ENCODE results near the gene NPBWR2.

DNA sequence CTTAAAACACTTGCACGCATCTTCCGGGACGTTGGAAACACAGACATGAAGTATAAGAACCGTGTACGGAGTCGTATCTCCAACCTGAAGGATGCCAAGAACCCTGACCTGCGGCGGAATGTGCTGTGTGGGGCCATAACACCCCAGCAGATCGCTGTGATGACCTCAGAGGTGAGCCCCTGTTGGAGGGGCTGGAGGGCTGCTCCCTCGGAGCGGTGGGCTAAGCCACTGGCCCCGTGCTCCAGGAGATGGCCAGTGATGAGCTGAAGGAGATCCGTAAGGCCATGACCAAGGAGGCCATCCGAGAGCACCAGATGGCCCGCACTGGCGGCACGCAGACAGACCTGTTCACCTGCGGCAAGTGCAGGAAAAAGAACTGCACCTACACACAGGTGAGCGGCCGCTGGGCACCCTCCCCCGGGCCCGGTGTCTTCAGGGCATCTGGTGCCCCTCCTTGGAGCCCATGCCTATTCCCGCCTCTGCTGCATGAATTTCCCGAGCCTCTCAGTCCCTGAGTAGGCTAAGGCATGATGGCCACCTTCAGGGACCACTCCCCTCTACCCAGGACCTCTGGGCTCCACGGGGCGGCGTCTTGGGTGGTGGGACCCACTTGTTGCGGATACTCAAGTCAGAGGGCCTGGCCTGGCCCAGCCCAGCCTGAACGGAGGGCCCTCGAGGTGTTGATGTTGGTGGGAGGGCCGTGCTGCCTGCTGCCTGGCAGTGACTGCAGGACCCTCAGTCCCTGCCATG is 36.9 kb downstream of the NPBWR2 start:
- TF ChIP-seq POLR2A (IDR thresholded peaks at IDR 0.05): no peak
- TF ChIP-seq, protein P1, sequence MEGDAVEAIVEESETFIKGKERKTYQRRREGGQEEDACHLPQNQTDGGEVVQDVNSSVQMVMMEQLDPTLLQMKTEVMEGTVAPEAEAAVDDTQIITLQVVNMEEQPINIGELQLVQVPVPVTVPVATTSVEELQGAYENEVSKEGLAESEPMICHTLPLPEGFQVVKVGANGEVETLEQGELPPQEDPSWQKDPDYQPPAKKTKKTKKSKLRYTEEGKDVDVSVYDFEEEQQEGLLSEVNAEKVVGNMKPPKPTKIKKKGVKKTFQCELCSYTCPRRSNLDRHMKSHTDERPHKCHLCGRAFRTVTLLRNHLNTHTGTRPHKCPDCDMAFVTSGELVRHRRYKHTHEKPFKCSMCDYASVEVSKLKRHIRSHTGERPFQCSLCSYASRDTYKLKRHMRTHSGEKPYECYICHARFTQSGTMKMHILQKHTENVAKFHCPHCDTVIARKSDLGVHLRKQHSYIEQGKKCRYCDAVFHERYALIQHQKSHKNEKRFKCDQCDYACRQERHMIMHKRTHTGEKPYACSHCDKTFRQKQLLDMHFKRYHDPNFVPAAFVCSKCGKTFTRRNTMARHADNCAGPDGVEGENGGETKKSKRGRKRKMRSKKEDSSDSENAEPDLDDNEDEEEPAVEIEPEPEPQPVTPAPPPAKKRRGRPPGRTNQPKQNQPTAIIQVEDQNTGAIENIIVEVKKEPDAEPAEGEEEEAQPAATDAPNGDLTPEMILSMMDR (IDR thresholded peaks at IDR 0.05): no peak
